ENCODE results near the gene SIRPD. TPM values are rescaled to one million over a fixed set of nuclear protein-coding genes. Genes with fewer than 3 reads are reported as not detected.

SIRPD gene
- polyA plus RNA-seq, 1 donor from 2014 or later = not detected

GRCh38 chr20:1486566-1486965, 70.9 kb downstream of the SIRPD start:
- Histone ChIP-seq H3K79me2 (replicated peaks; ENCODE audit: insufficient read depth, low read length) (no peaks in the 10 kb centered on the region), H3K36me3 (ENCODE audit: insufficient read depth, low read length) (no peaks in the 10 kb centered on the region), H4K20me1 (ENCODE audit: insufficient read depth) (no peaks in the 10 kb centered on the region), H3K9me2 (ENCODE audit: insufficient read depth, low read length) (no peaks in the 10 kb centered on the region), H3K27me3 (ENCODE audit: insufficient read depth, low read depth, low read length) (no peaks in the 10 kb centered on the region), H3K27ac (ENCODE audit: low read length) (no peak overlapping the region), H3K9ac (ENCODE audit: low read length) (no peak overlapping the region), H2AFZ (ENCODE audit: low read depth, low read length) (no peak overlapping the region), H3K9me3 (ENCODE audit: low read length) (no peaks in the 10 kb centered on the region), H3K4me3 (ENCODE audit: low read length) (no peak overlapping the region), H3F3A (ENCODE audit: insufficient read depth, low read length, poor library complexity, severe bottlenecking) (no peaks in the 10 kb centered on the region), H3K4me2 (ENCODE audit: low read length) (no peak overlapping the region)
- no peak for TF ChIP-seq TAF1 (IDR thresholded peaks at IDR 0.05; ENCODE audit: low read depth)
- no peak for TF ChIP-seq CTCF (IDR thresholded peaks at IDR 0.05; ENCODE audit: poor library complexity, severe bottlenecking)
- no peak for TF ChIP-seq REST (IDR thresholded peaks at IDR 0.05; ENCODE audit: borderline replicate concordance)
- TF ChIP-seq EZH2 (IDR thresholded peaks at IDR 0.05; ENCODE audit: borderline replicate concordance, insufficient read depth, low read length, poor library complexity, severe bottlenecking) = no peak
- TF ChIP-seq RAD21 (conservative IDR thresholded peaks at IDR 0.05) = no peak
- no peak for TF ChIP-seq POLR2AphosphoS5 (IDR thresholded peaks at IDR 0.05)

- Histone ChIP-seq H3K4me3 (ENCODE audit: low read length) (no peak overlapping the region), H3F3A (ENCODE audit: insufficient read depth, low read length, poor library complexity, severe bottlenecking) (no peaks in the 10 kb centered on the region)
Observed at GRCh38 chr20:1484438-1485116, 72.9 kb downstream of the SIRPD start.

More at GRCh38 chr20:1484438-1485116, 72.9 kb downstream of the SIRPD start:
- Histone ChIP-seq H3K9me2 (ENCODE audit: insufficient read depth, low read length) (no peaks in the 10 kb centered on the region), H3K79me2 (replicated peaks; ENCODE audit: insufficient read depth, low read length) (no peaks in the 10 kb centered on the region), H4K20me1 (ENCODE audit: insufficient read depth) (no peaks in the 10 kb centered on the region), H2AFZ (ENCODE audit: low read depth, low read length) (no peak overlapping the region), H3K27me3 (ENCODE audit: insufficient read depth, low read depth, low read length) (no peaks in the 10 kb centered on the region), H3K27ac (ENCODE audit: low read length) (no peak overlapping the region), H3K4me2 (ENCODE audit: low read length) (no peak overlapping the region), H3K36me3 (ENCODE audit: insufficient read depth, low read length) (no peaks in the 10 kb centered on the region), H3K9me3 (ENCODE audit: low read length) (no peaks in the 10 kb centered on the region), H3K9ac (ENCODE audit: low read length) (no peak overlapping the region)
- no peak for TF ChIP-seq TAF1 (IDR thresholded peaks at IDR 0.05; ENCODE audit: low read depth)
- no peak for TF ChIP-seq MXI1 (conservative IDR thresholded peaks at IDR 0.05; ENCODE audit: poor library complexity, severe bottlenecking)
- no peak for TF ChIP-seq EZH2 (IDR thresholded peaks at IDR 0.05; ENCODE audit: borderline replicate concordance, insufficient read depth, low read length, poor library complexity, severe bottlenecking)
- no peak for TF ChIP-seq CTCF (IDR thresholded peaks at IDR 0.05; ENCODE audit: poor library complexity, severe bottlenecking)
- no peak for TF ChIP-seq RAD21 (conservative IDR thresholded peaks at IDR 0.05)
- TF ChIP-seq REST (IDR thresholded peaks at IDR 0.05; ENCODE audit: borderline replicate concordance) = no peak
- no peak for TF ChIP-seq SMC3 (conservative IDR thresholded peaks at IDR 0.05; ENCODE audit: poor library complexity)
- no peak for TF ChIP-seq POLR2AphosphoS5 (IDR thresholded peaks at IDR 0.05)
- no peak for TF ChIP-seq EP300 (conservative IDR thresholded peaks at IDR 0.05; ENCODE audit: poor library complexity, severe bottlenecking)

Measured in neural cell (in vitro differentiated cells).